SU-DHL-6 (cell line): ENCODE data around the gene MYO1D.

ENCODE experiments used
- H2AFZ ChIP-seq: fragments of 200-600 bp; sonication (generic); 2 replicates; pipeline ENCODE4 v1.6.1; 2014; ENCODE audit warnings: low read depth, mild to moderate bottlenecking, moderate library complexity, mixed read lengths, antibody characterized with exemption, low read length; ENCODE audit not compliant: severe bottlenecking
- H3F3A ChIP-seq: fragments of 200-600 bp; shearing (Covaris generic); 2 replicates; pipeline ENCODE4 v1.6.0; 2016; ENCODE audit warnings: antibody characterized with exemption, mild to moderate bottlenecking; ENCODE audit not compliant: insufficient read depth
- H3K27ac ChIP-seq: fragments of 200-600 bp; sonication (generic); 2 replicates; pipeline ENCODE4 v1.5.1; 2016; ENCODE audit warnings: low read depth, mild to moderate bottlenecking, low read length, moderate library complexity, mixed read lengths
- H3K27me3 ChIP-seq: fragments of 200-600 bp; sonication (generic), shearing (Covaris generic); 2 replicates; pipeline ENCODE4 v1.6.0; 2014; ENCODE audit warnings: mild to moderate bottlenecking, low read length
- H3K36me3 ChIP-seq: fragments of 200-600 bp; sonication (generic); 2 replicates; pipeline ENCODE4 v1.6.1; 2014; ENCODE audit warnings: mild to moderate bottlenecking, low read length, mixed read lengths
- H3K4me2 ChIP-seq: fragments of 300-600, 200-600 bp; shearing (Covaris generic), sonication (generic); 2 replicates; pipeline ENCODE4 v1.6.0; 2014; ENCODE audit warnings: low read length, low read depth, mild to moderate bottlenecking; ENCODE audit not compliant: poor library complexity, severe bottlenecking
- H3K4me3 ChIP-seq: fragments of 200-600 bp; sonication (generic); 2 replicates; pipeline ENCODE4 v1.5.1; 2014; ENCODE audit warnings: antibody characterized with exemption, low read length, mild to moderate bottlenecking, mixed read lengths; ENCODE audit not compliant: insufficient read depth, poor library complexity, severe bottlenecking
- H3K79me2 ChIP-seq: fragments of 200-600 bp; sonication (generic); 2 replicates; pipeline ENCODE4 v1.6.1; 2014; ENCODE audit warnings: mild to moderate bottlenecking, low read length, moderate library complexity; ENCODE audit not compliant: insufficient read depth
- H3K9ac ChIP-seq: fragments of 200-600 bp; sonication (generic); 2 replicates; pipeline ENCODE4 v1.7.0; 2014; ENCODE audit warnings: mild to moderate bottlenecking, low read length
- H3K9me2 ChIP-seq: fragments of 200-600 bp; sonication (generic); replicated peaks from 2 replicates; pipeline ENCODE4 v1.6.1; 2014; ENCODE audit warnings: low read length; ENCODE audit not compliant: insufficient read depth
- H3K9me3 ChIP-seq: fragments of 200-600 bp; sonication (generic); 2 replicates; pipeline ENCODE4 v1.6.1; 2014; ENCODE audit warnings: low read length, mixed read lengths; ENCODE audit not compliant: insufficient read depth
- H4K20me1 ChIP-seq: fragments of 200-600 bp; sonication (generic); 2 replicates; pipeline ENCODE4 v1.6.1; 2014; ENCODE audit warnings: low read depth, mild to moderate bottlenecking, antibody characterized with exemption, low read length, moderate library complexity, mixed read lengths
- EZH2phosphoT487 ChIP-seq: fragments of 200-600 bp; sonication (generic), shearing (Covaris generic); conservative IDR thresholded peaks from 2 replicates; pipeline ENCODE4 v1.6.1; 2018; ENCODE audit warnings: mild to moderate bottlenecking, antibody characterized with exemption, low read length, moderate library complexity, mixed read lengths
- TF ChIP-seq, protein P1 (sequence below): fragments of 200-600 bp; sonication (generic); IDR thresholded peaks from one replicate; pipeline ENCODE4 v1.5.1; 2017; ENCODE audit warnings: antibody characterized with exemption, mild to moderate bottlenecking, low read length, moderate library complexity; ENCODE audit not compliant: insufficient read depth, poor library complexity, severe bottlenecking

The MYO1D gene

DNA sequence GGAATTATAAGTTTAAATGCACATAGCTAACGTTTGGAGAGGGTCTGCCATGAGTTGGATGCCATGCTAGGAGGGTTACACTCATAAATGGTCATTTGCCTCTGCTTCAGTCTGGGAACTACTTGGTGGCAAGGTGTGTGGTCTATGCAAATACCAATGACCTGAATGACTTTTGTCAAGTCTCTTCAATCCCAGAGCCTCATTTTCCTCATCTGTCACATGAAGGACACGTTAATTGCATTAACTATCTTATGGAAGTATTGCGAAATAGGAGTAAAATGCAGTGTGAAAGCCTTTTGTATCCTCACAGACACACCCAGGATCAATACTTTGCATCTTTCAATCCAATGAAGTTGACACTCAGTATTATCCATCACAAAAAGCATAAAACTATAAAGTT is 327.4 kb downstream of the MYO1D start:
- Histone ChIP-seq H3K9me2 (no peaks in the 10 kb centered on the region), H3K4me3 (no peak overlapping the region), H3K9ac (no peak overlapping the region), H3K4me2 (no peak overlapping the region), H3K79me2 (no peaks in the 10 kb centered on the region), H3K27me3 (no peaks in the 10 kb centered on the region), H2AFZ (no peak overlapping the region), H4K20me1 (no peaks in the 10 kb centered on the region), H3K9me3 (no peaks in the 10 kb centered on the region), H3F3A (no peaks in the 10 kb centered on the region), H3K36me3 (no peaks in the 10 kb centered on the region), H3K27ac (no peak overlapping the region)
- no peak for TF ChIP-seq EZH2phosphoT487
- TF ChIP-seq, protein P1, sequence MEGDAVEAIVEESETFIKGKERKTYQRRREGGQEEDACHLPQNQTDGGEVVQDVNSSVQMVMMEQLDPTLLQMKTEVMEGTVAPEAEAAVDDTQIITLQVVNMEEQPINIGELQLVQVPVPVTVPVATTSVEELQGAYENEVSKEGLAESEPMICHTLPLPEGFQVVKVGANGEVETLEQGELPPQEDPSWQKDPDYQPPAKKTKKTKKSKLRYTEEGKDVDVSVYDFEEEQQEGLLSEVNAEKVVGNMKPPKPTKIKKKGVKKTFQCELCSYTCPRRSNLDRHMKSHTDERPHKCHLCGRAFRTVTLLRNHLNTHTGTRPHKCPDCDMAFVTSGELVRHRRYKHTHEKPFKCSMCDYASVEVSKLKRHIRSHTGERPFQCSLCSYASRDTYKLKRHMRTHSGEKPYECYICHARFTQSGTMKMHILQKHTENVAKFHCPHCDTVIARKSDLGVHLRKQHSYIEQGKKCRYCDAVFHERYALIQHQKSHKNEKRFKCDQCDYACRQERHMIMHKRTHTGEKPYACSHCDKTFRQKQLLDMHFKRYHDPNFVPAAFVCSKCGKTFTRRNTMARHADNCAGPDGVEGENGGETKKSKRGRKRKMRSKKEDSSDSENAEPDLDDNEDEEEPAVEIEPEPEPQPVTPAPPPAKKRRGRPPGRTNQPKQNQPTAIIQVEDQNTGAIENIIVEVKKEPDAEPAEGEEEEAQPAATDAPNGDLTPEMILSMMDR, result no peak

GRCh38 chr17:32546031-32546444 is 330.9 kb downstream of the MYO1D start:
- Histone ChIP-seq H3K9ac (no peak overlapping the region), H3K27ac (no peak overlapping the region), H3K4me2 (no peak overlapping the region), H3K27me3 (no peaks in the 10 kb centered on the region), H3K79me2 (no peaks in the 10 kb centered on the region), H2AFZ (no peak overlapping the region), H3F3A (no peaks in the 10 kb centered on the region), H4K20me1 (no peaks in the 10 kb centered on the region), H3K9me2 (no peaks in the 10 kb centered on the region), H3K36me3 (no peaks in the 10 kb centered on the region), H3K9me3 (no peaks in the 10 kb centered on the region), H3K4me3 (no peak overlapping the region)
- TF ChIP-seq, protein P1, result no peak
- TF ChIP-seq EZH2phosphoT487, result no peak

DNA sequence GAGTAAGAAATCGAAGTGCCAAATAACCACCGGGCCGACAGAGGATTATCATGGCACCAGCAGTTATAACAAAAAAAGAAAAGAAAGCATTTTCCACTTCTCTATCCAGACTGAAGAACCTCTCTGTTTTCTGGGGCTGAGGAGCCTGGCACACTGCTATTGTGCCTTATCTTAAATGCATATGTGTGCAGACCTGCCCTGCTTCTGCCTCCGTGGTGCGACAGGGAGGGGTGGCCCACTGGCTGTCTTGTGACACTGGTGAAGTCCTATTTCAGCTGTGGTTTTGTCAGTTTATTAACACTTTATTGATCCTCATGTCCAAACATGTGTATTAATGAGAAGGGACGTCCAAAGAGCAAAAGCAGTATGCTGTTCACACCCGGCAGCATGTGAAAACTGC is 334.7 kb downstream of the MYO1D start:
- Histone ChIP-seq H4K20me1 (no peaks in the 10 kb centered on the region), H3F3A (no peaks in the 10 kb centered on the region), H3K9me3 (no peaks in the 10 kb centered on the region), H3K9ac (no peak overlapping the region), H3K4me2 (no peak overlapping the region), H3K4me3 (no peak overlapping the region), H3K9me2 (no peaks in the 10 kb centered on the region), H3K27me3 (no peaks in the 10 kb centered on the region), H3K36me3 (no peaks in the 10 kb centered on the region), H3K79me2 (no peaks in the 10 kb centered on the region), H3K27ac (no peak overlapping the region), H2AFZ (no peak overlapping the region)
- TF ChIP-seq EZH2phosphoT487, result no peak
- TF ChIP-seq, protein P1, result no peak
